GM18868 (cell line): Measurements from ENCODE around the gene DMRT3.
A peak's percentile ranks its signal among the peaks of the same experiment; 100 is the strongest.

ENCODE experiments used
- ATAC-seq: cut with Tn5 transposase; IDR thresholded peaks from one replicate; pipeline ENCODE4 v1.9.1; 2021; ENCODE audit warnings: mild to moderate bottlenecking, moderate library complexity; ENCODE audit not compliant: unreplicated experiment

The DMRT3 gene

GRCh38 chr9:970151-970996, 6.1 kb upstream of the DMRT3 start:
- ATAC-seq: no peak

DNA sequence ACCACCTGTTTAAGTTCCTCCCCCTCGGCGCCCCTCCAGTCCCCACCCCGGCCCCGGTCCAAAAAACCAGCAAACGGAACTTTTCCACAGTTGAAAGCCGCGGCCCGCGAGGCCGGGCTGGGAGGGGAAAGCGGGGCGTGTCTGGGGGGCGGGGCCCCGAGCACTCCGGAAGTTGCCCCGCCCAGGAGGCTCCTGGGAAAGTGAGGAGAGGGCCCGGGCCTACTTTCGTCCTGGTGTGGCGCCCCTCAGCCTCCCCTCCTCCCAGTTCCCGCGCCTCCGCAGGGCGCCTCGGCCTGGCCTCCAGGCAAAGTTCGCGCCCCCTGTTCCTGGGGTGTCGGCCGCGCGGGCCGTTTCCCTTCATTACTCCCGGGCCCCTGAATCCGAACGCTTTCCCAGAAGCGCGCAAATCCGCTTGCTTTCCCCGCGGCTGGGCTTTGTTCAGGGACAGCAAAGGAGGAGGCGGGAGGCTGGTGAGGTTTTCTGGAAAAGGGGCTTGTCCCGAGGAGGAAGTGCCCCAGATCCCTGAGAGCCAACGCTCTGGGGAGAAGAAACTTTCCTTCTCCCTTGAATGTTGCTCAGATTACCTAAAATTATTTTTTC, 4.5 kb upstream of the DMRT3 start:
- no peak for ATAC-seq

DNA sequence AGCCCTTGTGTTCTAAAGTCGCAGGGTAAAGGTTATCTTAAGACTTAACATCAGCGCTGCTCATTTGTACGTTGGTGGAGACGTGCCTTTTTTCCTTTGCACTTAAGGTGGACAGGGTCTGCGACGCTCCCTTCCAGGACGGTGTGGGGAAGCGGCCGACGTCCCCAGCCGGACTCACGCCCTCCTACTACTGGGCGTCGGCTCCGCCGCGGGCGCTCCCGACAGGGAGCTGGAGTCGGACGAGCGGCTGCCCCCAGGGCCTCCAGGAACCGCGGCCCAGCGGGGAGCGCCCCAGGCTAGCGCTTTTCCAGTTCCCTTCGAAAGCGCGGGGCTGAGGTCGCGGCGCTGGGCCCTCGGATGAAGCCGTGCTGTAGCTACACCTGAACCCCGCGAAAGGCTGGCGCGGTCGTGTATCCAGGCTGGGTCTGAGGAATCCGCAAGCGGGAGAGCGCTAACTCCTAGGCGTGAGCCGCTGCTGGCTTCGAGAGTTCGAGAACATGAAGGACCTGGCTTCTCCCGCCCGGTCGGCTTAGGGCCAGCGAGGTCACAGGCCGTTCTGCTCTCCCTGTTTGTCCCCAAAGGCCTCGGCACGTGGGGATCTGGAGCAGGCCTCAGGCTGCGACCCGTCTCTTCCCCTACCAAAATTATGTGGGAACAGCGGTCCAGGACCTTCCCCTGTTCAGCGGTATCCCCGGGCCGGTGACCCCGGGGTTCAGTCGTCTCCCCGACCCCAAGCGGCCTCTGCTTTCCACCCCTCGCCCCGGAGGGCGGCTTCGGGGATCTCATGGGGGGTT, 3.8 kb upstream of the DMRT3 start:
- ATAC-seq: no peak

DNA sequence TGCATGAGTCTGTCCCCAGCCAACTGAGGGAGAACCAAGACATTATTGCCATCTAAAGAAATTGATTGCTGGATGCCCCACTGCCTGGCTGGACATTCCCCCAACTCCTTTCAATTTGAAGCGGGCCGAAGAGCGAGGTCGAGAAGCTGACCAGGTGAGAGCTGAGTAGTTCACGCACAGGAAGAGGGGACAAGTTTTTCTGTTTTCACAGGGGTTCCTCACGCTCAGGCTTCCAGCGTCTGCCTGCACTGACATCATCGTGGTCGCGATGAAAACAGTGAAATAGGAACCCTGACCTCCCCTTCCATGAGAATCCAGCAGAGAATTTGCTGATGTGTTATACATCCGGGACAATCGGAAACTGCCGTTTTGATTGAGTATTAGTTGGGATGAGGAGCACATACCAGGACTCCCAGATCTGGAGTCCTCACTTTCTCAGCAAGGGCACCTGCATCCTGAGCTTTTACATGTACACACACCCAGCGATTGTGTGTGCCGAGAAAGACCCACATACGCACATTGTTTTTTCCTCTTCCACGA, 3.1 kb upstream of the DMRT3 start:
- no peak for ATAC-seq

GRCh38 chr9:974031-974995, 2.1 kb upstream of the DMRT3 start:
- ATAC-seq: no peak

DNA sequence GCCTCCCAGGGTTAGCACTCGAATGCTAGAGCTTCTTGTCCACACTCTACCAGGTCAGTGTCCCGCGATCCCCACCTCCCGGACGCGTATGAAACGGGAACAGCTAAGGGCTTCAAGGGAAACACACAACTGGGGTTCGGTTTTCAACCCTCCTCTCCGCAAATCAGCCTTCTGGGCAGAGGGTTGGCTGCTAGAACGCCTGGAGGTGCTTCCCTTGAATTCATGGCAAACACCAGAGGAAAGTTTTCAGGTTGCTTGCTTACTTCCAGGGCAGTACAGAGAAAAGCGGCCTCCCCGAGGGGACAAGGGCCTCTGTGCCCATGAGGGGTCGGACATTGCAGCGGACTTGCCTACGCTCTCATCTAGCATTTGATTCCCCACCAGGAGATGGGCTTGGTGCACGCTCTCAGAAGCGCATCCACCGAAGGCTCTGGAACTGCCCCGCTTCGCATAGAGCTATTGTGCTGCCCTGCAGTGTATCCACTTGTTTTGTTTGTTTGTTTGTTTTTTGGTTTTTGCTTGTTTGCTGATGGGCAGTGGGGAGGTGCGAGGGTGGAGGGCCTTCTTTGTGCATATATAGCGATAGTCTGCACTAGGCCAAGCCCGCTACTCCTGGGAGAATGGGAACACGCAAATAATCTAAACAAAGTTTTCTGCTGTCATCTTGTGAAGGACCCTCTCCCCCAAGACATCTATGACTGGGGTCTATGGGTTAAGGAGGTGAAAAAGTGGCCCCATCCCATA, 1.3 kb upstream of the DMRT3 start:
- no peak for ATAC-seq

GRCh38 chr9:975740-976257, 656 bp upstream of the DMRT3 start:
- ATAC-seq: no peak

DNA sequence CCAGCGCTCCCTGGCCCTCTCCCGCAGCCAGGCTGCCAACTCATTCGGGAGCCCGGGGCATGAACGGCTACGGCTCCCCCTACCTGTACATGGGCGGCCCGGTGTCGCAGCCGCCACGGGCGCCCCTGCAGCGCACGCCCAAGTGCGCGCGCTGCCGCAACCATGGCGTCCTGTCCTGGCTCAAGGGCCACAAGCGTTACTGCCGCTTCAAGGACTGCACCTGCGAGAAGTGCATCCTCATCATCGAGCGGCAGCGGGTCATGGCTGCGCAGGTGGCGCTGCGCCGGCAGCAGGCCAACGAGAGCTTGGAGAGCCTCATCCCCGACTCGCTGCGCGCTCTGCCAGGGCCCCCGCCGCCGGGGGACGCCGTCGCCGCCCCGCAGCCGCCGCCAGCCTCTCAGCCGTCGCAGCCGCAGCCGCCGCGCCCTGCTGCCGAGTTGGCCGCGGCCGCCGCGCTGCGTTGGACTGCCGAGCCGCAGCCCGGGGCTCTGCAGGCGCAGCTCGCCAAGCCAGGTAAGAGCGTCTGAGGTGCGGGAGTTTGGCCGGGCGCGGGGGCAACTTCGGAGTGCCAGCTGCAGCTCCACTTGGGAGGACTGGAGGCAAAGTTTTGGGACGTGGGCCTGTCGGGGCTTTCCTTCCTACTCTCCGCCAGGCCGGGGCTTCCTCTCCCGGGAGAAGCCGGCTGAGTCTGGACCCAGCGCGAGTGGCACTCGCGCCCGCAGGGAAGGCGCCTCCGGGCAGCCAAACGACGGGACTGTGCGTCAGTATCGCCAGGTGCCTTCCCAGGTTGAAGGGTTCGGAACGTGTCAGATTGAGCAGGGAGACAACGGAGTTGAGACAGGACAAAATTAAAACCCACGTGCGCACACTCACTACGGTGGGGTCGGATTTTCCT, 735 bp downstream of the DMRT3 start:
- ATAC-seq: no peak

DNA sequence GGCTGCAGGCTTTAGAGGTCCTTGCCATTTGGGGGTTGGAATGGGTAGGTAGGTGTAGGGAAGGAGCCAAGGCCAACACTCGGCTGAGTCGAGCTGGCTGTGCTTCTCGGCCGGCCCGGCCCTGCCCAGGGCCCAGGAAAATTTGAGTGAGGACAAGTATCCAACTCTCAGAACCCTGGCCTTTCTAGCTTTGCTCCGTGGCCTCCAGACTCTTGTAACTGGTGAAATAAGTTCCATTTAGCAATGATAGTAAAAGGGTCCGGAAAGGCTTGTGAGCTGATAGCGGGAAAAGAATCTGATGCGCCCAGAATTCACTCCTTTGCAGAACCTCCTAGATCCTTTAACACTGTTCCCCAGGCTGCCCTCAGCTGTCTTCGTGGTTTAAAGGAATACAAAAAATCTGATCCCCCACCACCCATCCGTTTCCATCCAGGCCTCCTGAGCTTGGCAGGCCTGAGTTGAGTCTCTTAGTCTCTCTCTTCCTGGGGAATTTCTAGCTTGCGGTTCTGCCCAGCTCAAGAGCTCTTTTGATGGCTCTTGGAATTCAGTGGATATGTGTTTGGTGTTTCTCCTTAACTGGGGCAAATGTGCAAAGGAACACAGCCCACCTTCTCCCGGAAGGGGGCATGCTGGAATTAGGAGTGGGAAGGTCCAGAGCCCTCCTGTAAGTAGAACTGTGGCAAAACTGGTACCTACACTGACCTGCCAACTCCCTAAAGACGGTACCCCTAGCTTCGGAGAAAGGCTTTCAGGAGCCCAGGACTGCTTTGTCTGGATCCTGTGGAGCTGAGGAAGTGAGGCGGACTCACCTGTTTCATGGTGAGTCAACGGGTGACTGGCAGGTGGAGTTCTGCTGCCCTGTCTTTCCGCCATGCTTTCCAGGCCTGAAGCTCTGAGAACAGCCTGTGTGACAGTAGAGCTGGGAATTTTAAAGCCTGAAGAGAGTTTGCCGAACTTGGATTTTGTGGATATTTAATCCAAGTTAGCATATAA, 1.7 kb downstream of the DMRT3 start:
- no peak for ATAC-seq

DNA sequence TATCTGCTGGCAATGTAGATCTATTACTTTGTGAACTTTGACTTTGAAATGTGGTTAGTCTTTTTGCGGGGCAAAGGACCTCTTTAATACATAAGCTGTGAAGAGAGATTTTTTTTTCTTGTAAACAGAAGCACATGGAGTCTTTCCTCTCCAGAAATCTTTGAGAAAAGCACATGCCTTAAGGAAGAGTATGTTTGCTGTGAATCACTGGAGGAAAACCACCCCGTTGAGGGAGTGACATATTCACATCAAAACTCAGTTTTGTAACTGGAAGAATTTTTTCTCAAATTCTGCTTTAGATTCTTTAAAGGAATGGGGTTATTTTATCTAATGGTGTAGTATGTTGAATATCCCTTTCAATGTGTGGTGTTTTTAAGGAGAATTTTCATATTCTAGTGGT, 3.5 kb downstream of the DMRT3 start:
- ATAC-seq: no peak

- ATAC-seq: no peak
These were observed 4.2 kb downstream of the DMRT3 start for GRCh38 chr9:980640-981039.

GRCh38 chr9:981491-981898, 5.0 kb downstream of the DMRT3 start:
- no peak for ATAC-seq

- ATAC-seq: no peak
These were observed 6.2 kb downstream of the DMRT3 start for GRCh38 chr9:982394-983230.

- ATAC-seq: peak; percentile 87
These were observed 17.6 kb downstream of the DMRT3 start for GRCh38 chr9:994005-994404.

- ATAC-seq: no peak
These were observed 18.7 kb downstream of the DMRT3 start for GRCh38 chr9:995192-995591.

DNA sequence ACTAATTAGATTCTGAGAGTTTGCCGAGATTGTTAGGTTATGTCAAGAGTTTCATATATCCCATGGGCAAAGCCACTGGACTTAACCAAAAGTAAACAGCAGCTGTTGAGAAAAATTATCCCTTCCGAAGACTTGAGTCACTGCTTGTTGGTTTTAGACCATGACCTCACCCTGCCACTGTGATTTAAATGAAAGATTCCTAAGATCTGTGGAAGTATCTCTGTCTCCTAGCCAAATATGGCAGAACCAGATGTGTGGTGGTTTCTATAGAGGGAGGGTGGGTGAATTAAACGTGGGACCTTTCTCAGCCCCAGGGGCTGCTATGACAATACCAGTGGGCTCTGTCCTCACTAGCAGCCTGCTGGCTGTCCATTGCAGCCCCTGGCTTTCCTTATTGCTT, 19.3 kb downstream of the DMRT3 start:
- ATAC-seq: no peak
